Adrenal gland (tissue), 12 donors: ENCODE measurements around the gene CXCR5. TPM values are rescaled to one million over a fixed set of nuclear protein-coding genes. Genes with fewer than 3 reads are reported as not detected.

Experiments
- DNase-seq, 7 donors: peaks; one replicate each; pipeline ENCODE4 v3.0.0-alpha.2; 2019 to 2020
- H3K27ac ChIP-seq, 5 donors: fragments of 200-600 bp; sonication (generic) in 4 of 5; 1 replicate in 3 of 5; 2 replicates in 2 of 5; pipeline versions ENCODE4 v1.5.1 to v1.8.0; 2016 to 2020; ENCODE audit warnings: mild to moderate bottlenecking in 1 of 5
- H3K27me3 ChIP-seq: fragments of 200-600 bp; 2 replicates; pipeline ENCODE4 v1.8.0; 2021
- H3K36me3 ChIP-seq, 2 donors: fragments of 200-600 bp; replicated peaks in 1 of 2; 1 replicate in 1 of 2; 2 replicates in 1 of 2; pipeline versions ENCODE4 v1.5.1 to v1.8.0; 2018 to 2022
- H3K4me1 ChIP-seq, 2 donors: fragments of 200-600 bp; replicated peaks in 1 of 2; 1 replicate in 1 of 2; 2 replicates in 1 of 2; pipeline versions ENCODE4 v1.5.1 to v1.8.0; 2018 to 2021
- H3K4me3 ChIP-seq, 4 donors: fragments of 200-600 bp; sonication (generic) in 3 of 4; one replicate each; pipeline ENCODE4 v1.5.1; 2016 to 2018
- H3K9me3 ChIP-seq, 3 donors: fragments of 200-600 bp; sonication (generic) in 1 of 3; replicated peaks in 1 of 3; 1 replicate in 2 of 3; 2 replicates in 1 of 3; pipeline versions ENCODE4 v1.5.1 to v1.8.0; 2016 to 2021
- CTCF ChIP-seq, 6 experiments: fragments of 450-650 bp in 4 of 6; fragments of 200-600 bp in 2 of 6; sonication (generic) in 1 of 6; IDR thresholded peaks; 1 replicate in 5 of 6; 2 replicates in 1 of 6; pipeline versions ENCODE4 v1.5.1 to v1.8.0; 2016 to 2021; ENCODE audit warnings: antibody characterized with exemption in 6 of 6, mild to moderate bottlenecking in 2 of 6, moderate library complexity in 1 of 6
- POLR2A ChIP-seq, 2 donors: fragments of 450-650 bp; IDR thresholded peaks; one replicate each; pipeline ENCODE4 v1.6.1; 2017; ENCODE audit warnings: antibody characterized with exemption in 2 of 2, mild to moderate bottlenecking in 2 of 2, moderate library complexity in 1 of 2
- WGBS, 4 donors: extraction: QIAGEN DNeasy Blood & Tissue Kit in 2 of 4; methylation state at CpG; one replicate each; pipeline versions ENCODE4 v1.1.5 to v1.1.7; 2013 to 2017; 5-methylcytosine and 5-hydroxymethylcytosine counted together
- intact Hi-C, 2 donors: fragments of 100-400 bp; cut with DNase I; formaldehyde crosslinking; loops; one replicate each; pipeline versions ENCODE4 v1.14.1 to v1.15.0; 2022 to 2023
- polyA plus RNA-seq, 3 donors: library from polyadenylated mRNA; stranded (reverse); fragments of 200-250 nt in 2 of 3; fragments of 350-450 nt in 1 of 3; fragmentation: Illumina TruSeq in 1 of 3; extraction: RNeasy Lipid Tissue Mini Kit (QIAGEN cat#74804) in 1 of 3; gene quantifications; one replicate each; pipeline ENCODE4 v1.2.3, GENCODE V29; 2013 to 2014
- total RNA-seq, 9 donors: library from RNA; depleted of rRNA in 4 of 9; stranded (reverse); fragments of >200 nt in 4 of 9; fragments of 120-200 nt in 1 of 9; fragmentation: NEBNext Ultra II Directional in 1 of 9; extraction: Animal tissue kit (Norgen Biotek cat#: 25700) in 1 of 9; gene quantifications; one replicate each; pipeline versions ENCODE4 v1.1.0 to v1.2.4, GENCODE V29; 2013 to 2023
- donor health status: healthy with polysubstance abuse.
- donor health status: Bipolar disorder and iron deficiency.
- donor health status: DM: yes; HTN: yes; CAD: no.
- donor health status: DM: no; HTN: no; CAD: no.
- donor health status: DM: no; HTN: no; CAD: no.
- donor health status: DM: yes; HTN: yes; CAD: no.

The CXCR5 gene
- total and polyA plus RNA-seq, 12 donors = 0.04 to 0.27 (median 0.14) TPM; not detected in 6

DNA sequence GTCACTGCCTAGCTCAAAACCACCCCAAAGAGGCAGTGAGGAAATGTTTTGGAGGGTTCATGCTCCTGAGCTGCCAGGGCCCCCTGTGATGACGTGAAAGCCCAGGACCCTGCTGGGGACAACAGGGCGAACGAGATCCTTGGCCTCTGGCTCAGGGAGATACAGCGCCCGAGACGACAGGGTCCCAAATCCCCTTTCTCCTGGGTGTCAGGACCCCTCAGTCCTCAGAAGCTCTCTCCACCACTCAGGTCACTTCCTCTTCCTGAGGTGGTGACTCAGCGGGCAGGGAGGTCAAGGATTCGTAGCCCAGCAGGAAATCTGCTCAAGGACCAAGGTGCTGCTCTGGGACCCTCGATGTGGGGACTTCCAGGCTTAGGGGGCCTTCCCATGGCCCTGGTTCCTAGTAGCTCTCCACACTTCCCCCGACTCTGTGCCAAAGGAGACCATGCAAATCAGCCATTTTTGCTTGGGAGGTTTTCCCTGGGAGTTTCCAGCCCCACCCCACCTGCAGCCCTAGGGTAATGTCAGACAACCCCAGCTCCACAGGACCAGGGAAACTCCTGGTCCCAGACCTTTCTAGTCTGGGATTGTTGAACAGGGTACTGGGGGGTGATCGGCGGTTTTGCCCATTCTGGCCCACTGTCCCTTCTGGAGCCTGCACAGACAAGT is 29.2 kb downstream of the CXCR5 start:
- Histone ChIP-seq H3K4me3 (peak overlapping the region in 1 of 4 donors; percentile 57), H3K27me3 (no peaks in the 10 kb centered on the region), H3K9me3 (no peaks in the 10 kb centered on the region), H3K4me1 (peaks cover 92 to 94% of the 10 kb centered on the region in 2 donors), H3K36me3 (no peaks in the 10 kb centered on the region), H3K27ac (peak overlapping the region; percentile 87 to 98 (median 93))
- TF ChIP-seq CTCF (IDR thresholded peaks at IDR 0.05) (no peak), POLR2A (IDR thresholded peaks at IDR 0.05) (no peak)
- peak in 6 of 7 donors; percentile 43 to 62 (median 58) for DNase-seq
- intact Hi-C loops = no loop called here
- 0 to 34% (median 21%) methylated on average over 2 to 12 of the region's 12 CpGs for WGBS, 4 donors

DNA sequence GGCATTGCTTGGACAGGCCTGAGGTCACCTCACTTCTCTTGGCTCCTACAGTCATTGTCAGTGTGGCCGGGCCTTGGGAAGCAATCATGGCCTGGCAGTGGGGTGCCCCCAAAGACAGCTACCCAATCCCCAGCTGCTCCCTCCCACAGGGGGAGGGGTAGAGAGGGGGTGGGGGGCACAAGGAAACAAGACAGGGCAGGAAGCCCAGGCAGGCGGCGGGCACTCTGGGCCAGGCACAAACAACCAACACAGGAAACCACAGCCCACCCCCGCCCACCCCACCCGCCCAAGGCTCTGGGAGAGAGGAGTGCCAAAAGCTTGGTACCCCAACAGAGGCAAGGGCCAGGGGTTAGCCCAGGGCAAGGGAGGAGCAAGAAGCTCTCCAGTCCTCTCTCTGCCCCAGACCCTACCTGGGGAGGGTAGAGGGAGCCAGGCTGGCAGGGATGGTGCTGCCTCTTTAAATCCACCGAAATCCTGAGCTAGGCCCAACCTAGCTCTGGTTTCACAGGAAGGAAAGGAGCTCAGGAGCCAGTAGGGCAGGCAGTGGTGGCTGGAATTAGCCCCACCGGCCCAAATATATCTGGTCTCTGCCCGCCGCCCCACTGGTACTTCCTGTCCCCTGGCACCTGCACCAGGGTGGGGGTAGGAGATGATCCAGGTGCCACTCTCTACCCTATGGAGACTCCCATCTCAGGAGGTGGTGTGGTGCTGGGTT is 29.9 kb downstream of the CXCR5 start:
- H3K27ac ChIP-seq = peak overlapping the region; percentile 43 to 98 (median 92)
- DNase-seq = peak in 5 of 7 donors; percentile 27 to 67 (median 51)
- intact Hi-C loops = no loop called here
- peak in 1 of 2 donors; percentile 26 for TF ChIP-seq POLR2A (IDR thresholded peaks at IDR 0.05)
- TF ChIP-seq CTCF (IDR thresholded peaks at IDR 0.05) = no peak
- H3K36me3 ChIP-seq = no peaks in the 10 kb centered on the region
- H3K4me3 ChIP-seq = peak overlapping the region in 1 of 4 donors; percentile 20
- 17 to 27% (median 25%) methylated on average over 5 to 9 of the region's 9 CpGs for WGBS, 4 donors
- peaks cover 94 to 100% of the 10 kb centered on the region in 2 donors for H3K4me1 ChIP-seq
- H3K9me3 ChIP-seq = no peaks in the 10 kb centered on the region
- no peaks in the 10 kb centered on the region for H3K27me3 ChIP-seq

DNA sequence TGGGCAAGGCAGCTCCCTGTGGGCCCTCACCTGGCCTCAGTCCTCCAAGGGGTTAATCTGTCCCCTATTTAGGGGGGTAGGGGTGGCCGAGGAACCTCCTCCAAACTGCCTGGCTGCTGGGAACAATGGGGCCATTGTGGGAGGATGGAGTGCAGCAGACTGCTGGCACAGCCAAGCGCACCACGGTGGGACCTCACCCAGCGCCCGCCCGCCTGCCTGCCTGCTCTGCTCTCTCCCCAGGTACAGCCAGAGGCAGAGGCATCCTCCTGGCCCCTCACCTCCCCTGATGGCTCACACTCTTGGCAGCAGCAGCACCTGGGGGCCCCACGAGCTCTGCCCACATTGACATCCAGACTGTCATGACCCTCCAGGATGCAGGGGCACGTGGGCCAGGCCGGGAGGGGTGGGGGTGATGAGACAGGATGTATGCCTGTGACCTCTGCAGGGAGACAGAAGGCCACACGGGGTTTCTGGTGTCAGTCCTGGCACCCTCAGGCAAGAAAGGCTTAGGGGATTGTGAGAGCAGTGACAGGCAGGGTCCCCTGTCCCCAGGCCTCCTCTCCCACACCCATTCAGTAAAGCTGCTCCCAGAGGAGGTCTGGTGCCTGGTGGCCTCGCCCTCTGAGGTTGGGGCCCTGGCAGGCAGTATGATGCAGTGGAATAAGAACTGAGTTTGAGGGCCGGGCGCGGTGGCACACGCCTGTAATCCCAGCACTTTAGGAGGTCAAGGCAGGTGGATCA is 30.7 kb downstream of the CXCR5 start:
- Histone ChIP-seq H3K4me1 (peaks cover 97 to 98% of the 10 kb centered on the region in 2 donors), H3K27ac (peak overlapping the region; percentile 43 to 98 (median 92)), H3K27me3 (no peaks in the 10 kb centered on the region), H3K9me3 (no peaks in the 10 kb centered on the region), H3K36me3 (no peaks in the 10 kb centered on the region), H3K4me3 (peak overlapping the region in 1 of 4 donors; percentile 6)
- WGBS, 4 donors = 18 to 39% (median 30%) methylated on average over 4 to 15 of the region's 15 CpGs
- intact Hi-C loops = no loop called here
- TF ChIP-seq CTCF (IDR thresholded peaks at IDR 0.05) (no peak), POLR2A (IDR thresholded peaks at IDR 0.05) (no peak)
- DNase-seq = peak in 4 of 7 donors; percentile 35 to 48 (median 46)

DNA sequence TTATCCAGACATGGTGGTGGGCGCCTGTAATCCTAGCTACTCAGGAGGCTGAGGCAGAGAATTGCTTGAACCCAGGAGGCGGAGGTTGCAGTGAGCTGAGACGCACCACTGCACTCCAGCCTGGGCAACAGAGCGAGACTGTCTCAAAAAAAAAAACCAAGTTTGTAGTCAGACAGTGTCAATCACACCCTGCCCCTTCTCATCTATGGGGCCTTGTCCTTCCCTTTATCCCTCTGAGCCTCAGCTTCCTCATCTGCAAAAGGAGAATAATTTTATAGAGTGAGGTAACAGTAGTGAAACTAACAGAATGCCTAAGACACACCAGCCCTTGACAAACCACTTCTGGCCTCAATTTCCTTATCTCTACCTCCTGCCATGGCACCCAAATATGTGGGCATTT is 31.3 kb downstream of the CXCR5 start:
- Histone ChIP-seq H3K4me3 (no peak overlapping the region), H3K27ac (peak overlapping the region; percentile 18 to 98 (median 92)), H3K9me3 (no peaks in the 10 kb centered on the region), H3K36me3 (no peaks in the 10 kb centered on the region), H3K4me1 (peaks cover 97 to 98% of the 10 kb centered on the region in 2 donors), H3K27me3 (no peaks in the 10 kb centered on the region)
- no peak for DNase-seq
- intact Hi-C loops = no loop called here
- TF ChIP-seq POLR2A (IDR thresholded peaks at IDR 0.05) (no peak), CTCF (IDR thresholded peaks at IDR 0.05) (no peak)
- WGBS, 4 donors = 56 to 80% (median 74%) methylated on average over 3 to 4 of the region's 4 CpGs
